ENCODE data around the gene PCTP.

PCTP gene

GRCh38 chr17:55760643-55761355 lies 9.9 kb downstream of the PCTP start:
- DNase-seq = no peak

DNA sequence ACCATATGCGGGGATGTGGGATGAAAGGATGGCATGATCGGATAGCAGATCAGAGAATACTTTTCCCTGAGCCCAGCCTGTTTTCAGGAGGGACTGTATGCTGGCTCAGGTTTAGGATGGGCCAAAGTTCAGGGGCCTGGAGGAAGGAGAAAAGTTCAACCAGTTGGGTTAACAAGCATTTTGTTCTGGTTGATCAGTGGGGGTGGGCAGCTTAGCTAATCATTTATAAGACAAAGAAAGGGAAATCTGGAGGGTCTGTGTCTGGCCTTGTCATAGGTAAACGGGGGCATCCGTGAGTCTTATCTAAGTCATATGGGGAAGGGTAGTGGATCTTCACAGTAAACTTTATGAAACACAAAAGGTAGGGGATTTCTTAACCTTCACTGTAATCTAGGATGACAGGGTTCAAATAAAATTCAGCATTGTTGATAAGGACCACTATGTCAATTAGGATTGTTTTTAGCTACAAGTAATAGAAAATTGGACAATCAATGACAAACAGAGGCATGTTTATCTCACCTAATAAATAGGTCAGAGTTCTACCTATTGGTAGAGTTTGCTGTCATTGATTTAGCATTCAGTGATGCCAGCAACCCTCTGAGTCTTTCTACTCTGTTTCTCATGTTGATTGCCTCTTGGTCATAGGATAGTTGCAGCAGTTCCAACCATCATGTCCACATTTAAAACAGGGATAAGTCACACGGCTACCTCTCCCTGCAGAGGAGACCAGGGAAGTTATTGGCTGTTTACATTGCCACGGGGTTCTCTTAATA lies 11.4 kb downstream of the PCTP start:
- no peak for DNase-seq

DNA sequence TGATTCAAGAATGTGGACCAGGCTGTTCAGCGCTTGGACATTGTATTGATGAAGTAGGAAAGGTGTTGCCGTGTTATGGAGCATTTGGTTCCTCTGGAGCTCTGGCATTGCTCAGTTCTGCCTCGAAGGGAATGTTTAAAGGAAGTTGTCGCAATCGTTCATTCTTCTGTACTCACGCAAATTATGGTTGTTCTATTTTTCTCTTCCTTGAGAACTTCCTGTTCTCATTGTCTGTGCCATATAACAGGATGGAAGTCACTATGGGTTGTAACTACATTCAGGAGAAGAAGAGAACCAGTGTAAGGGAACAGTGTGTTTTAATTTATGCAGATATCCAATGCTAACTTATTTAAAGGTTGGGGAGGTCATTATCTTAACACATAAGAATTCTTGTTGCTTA lies 13.0 kb downstream of the PCTP start:
- DNase-seq = no peak

DNA sequence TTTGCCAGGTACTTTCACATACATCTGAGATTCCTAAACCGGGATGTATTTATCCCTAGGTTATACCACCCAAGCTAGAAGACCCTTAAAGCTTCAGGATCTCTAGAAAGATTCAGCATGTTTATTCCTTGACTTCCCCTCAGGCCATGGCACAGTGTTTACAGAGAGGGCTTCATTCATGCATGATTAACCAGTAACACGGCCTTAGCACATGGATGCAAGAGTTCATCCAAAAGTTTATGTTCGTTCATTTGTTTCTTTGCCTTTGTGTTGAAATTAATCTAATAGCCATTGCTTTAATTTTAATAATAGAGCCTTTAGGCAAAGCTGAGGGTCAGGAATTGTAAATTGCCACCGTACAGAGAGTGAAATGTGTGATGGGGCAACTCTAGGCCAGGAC lies 13.8 kb downstream of the PCTP start:
- no peak for DNase-seq

DNA sequence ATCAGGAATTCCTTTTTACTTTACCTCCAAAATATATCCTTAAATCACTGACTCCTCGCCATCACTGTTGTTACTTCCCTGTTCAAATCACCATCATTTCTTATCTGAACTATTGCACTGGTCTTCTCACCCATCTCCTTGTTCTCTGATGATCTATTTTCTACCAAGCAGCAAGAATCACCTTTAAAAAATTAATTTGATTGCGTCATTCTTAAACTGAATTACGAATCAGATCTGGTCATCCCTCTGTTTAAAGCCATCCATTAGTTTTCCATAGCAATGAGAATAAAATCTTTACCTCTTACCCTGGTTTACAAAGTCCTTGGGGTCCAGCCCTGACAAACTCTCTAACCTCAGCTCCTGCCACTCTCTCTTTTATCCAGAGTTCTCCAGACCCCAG lies 14.6 kb downstream of the PCTP start:
- no peak for DNase-seq

GRCh38 chr17:55768936-55769624 lies 18.2 kb downstream of the PCTP start:
- no peak for DNase-seq

GRCh38 chr17:55769625-55770000 lies 18.8 kb downstream of the PCTP start:
- no peak for DNase-seq

- no peak for DNase-seq
Observed at GRCh38 chr17:55770196-55770870, 19.5 kb downstream of the PCTP start.

GRCh38 chr17:55772086-55772485 lies 21.2 kb downstream of the PCTP start:
- DNase-seq = no peak

- DNase-seq = no peak
Observed at GRCh38 chr17:55773671-55774070, 22.8 kb downstream of the PCTP start.

- DNase-seq = no peak
Observed at GRCh38 chr17:55774846-55775271, 24.0 kb downstream of the PCTP start.

GRCh38 chr17:55776271-55776670 lies 25.4 kb downstream of the PCTP start:
- no peak for DNase-seq

DNA sequence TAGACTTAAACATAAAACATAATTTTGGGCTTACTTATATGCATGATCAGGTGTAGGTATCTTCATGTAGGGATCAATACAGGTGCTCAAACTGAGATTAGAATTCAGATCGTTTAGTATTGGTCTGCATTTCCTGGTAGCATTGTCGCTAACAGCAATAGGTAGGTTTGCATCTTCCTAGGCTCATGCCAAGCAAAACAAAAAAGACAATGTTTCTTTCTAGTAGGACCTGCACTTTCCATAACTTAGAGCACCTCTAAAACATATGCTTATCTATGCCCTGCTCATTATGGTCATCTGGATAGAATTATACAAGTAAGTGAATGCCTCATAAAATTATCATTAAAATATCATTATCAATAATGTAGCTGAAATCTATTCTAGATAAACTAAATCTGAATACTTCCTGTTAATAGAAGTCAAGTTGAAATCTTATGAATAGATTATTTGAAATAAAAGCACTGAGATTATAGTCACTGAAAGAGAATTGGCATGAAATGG lies 26.7 kb downstream of the PCTP start:
- DNase-seq = no peak

GRCh38 chr17:55778389-55779118 lies 27.7 kb downstream of the PCTP start:
- DNase-seq = no peak

- DNase-seq = no peak
Observed at GRCh38 chr17:55783684-55784245, 32.9 kb downstream of the PCTP start.

DNA sequence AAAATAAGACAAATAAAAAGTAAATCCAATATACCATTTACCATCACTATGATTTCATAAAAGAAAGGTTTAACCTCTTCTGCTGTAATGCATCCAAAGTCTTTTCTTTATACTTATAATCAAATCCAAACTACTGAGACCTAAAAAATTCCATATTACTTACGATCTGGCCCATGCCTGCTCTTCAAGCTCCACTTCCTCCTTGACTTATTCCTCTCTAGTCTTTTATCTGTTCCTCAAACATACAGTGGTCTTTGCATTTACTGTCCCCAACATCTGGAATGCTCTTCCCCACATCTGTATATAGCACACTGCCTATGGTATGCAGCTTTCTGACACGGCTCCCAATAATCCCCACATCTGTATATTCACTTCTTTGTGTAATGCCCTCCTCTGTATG lies 33.8 kb downstream of the PCTP start:
- no peak for DNase-seq

DNA sequence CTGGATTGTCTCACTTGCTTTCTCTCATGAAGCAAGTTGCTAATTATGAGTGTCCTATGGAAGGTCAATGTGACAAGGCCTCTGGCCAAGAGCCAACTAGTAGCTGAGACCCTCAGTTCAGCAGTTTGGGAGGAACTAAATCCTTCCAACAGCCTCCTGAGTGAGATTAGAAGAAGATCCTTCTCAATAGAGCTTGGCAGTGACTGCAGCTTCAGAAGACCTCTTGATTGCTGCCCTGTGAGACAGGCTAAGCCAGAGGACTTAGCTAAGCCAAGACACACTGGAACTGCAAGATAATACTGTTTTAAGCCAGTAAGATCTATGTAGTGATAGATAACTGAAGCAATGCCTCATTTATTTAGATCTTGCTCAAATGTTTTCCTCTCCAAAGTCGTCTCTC lies 34.3 kb downstream of the PCTP start:
- no peak for DNase-seq

- DNase-seq = no peak
Observed at GRCh38 chr17:55793272-55793671, 42.4 kb downstream of the PCTP start.

- no peak for DNase-seq
Observed at GRCh38 chr17:55794725-55795482, 44.1 kb downstream of the PCTP start.

GRCh38 chr17:55806745-55807495 lies 56.1 kb downstream of the PCTP start:
- DNase-seq = no peak

- DNase-seq = no peak
Observed at GRCh38 chr17:55811536-55811935, 60.7 kb downstream of the PCTP start.
